MV-4-11 (cell line): ENCODE data around the gene TMEM175.
"Not testable (repeated sequence)": the region's sequence is repeated elsewhere in the genome, so short reads cannot be mapped to it uniquely, and the experiment has no call there.

ENCODE experiments used
- DNase-seq: peaks from one replicate; lab custom pipeline; 2025; lab: John Stamatoyannopoulos, UW

TMEM175 gene

GRCh38 chr4:917466-917865, 14.8 kb upstream of the TMEM175 start:
- DNase-seq: no peak

GRCh38 chr4:917992-918391, 14.3 kb upstream of the TMEM175 start:
- no peak for DNase-seq

- DNase-seq: peak; percentile 9
Observed at GRCh38 chr4:918591-918990, 13.7 kb upstream of the TMEM175 start.

GRCh38 chr4:919004-919680, 13.1 kb upstream of the TMEM175 start:
- not testable (repeated sequence) for DNase-seq

- no peak for DNase-seq
Observed at GRCh38 chr4:921830-922331, 10.4 kb upstream of the TMEM175 start.

- no peak for DNase-seq
Observed at GRCh38 chr4:924107-925096, 7.9 kb upstream of the TMEM175 start.

- DNase-seq: no peak
Observed at GRCh38 chr4:925171-925570, 7.1 kb upstream of the TMEM175 start.

GRCh38 chr4:925771-926500, 6.3 kb upstream of the TMEM175 start:
- no peak for DNase-seq

GRCh38 chr4:926538-926937, 5.7 kb upstream of the TMEM175 start:
- no peak for DNase-seq

GRCh38 chr4:927566-927965, 4.7 kb upstream of the TMEM175 start:
- DNase-seq: not testable (repeated sequence)

GRCh38 chr4:929096-929765, 3.0 kb upstream of the TMEM175 start:
- DNase-seq: no peak

- peak; percentile 76 for DNase-seq
Observed at GRCh38 chr4:930028-930551, 2.2 kb upstream of the TMEM175 start.

GRCh38 chr4:930827-931193, 1.4 kb upstream of the TMEM175 start:
- no peak for DNase-seq

- peak; percentile 9 for DNase-seq
Observed at GRCh38 chr4:931194-931959, 883 bp upstream of the TMEM175 start.

- DNase-seq: no peak
Observed at GRCh38 chr4:932713-933070, 432 bp downstream of the TMEM175 start.

- not testable (repeated sequence) for DNase-seq
Observed at GRCh38 chr4:939508-939907, 7.2 kb downstream of the TMEM175 start.

- DNase-seq: no peak
Observed at GRCh38 chr4:945274-946102, 13.2 kb downstream of the TMEM175 start.

- no peak for DNase-seq
Observed at GRCh38 chr4:946103-946450, 13.8 kb downstream of the TMEM175 start.

GRCh38 chr4:946517-947471, 14.5 kb downstream of the TMEM175 start:
- no peak for DNase-seq
